ENCODE results near the gene BCL11A. TPM values are rescaled to one million over a fixed set of nuclear protein-coding genes. Genes with fewer than 3 reads are reported as not detected.

Gene BCL11A
- total RNA-seq, 1 experiment from 2014 or later = 91.4 TPM

GRCh38 chr2:60538101-60538500 lies 15.4 kb downstream of the BCL11A start:
- Histone ChIP-seq H3K9me3 (ENCODE audit: control insufficient read depth, low read depth, low read length) (no peaks in the 10 kb centered on the region), H3T11ph (ENCODE audit: low read length) (no peak overlapping the region), H2BK5ac (ENCODE audit: insufficient read length, low read length) (no peak overlapping the region), H2BK12ac (ENCODE audit: insufficient read length, low read depth, low read length) (no peak overlapping the region), H3K4me2 (ENCODE audit: insufficient read depth, insufficient read length, low read length) (no peak overlapping the region), H4K5ac (ENCODE audit: insufficient read length, low read depth, low read length) (no peak overlapping the region), H3K23ac (ENCODE audit: insufficient read length, low read depth, low read length) (no peak overlapping the region), H2AK5ac (ENCODE audit: insufficient read length, low read length) (no peak overlapping the region), H3K27ac (ENCODE audit: insufficient read length, low read depth, low read length) (no peak overlapping the region), H3K4ac (ENCODE audit: low read depth, low read length) (no peak overlapping the region), H2BK120ac (ENCODE audit: low read depth, low read length, poor library complexity, severe bottlenecking) (no peak overlapping the region), H3K23me2 (ENCODE audit: insufficient read length, low read depth, low read length, poor library complexity, severe bottlenecking) (no peaks in the 10 kb centered on the region), H4K8ac (replicated peaks; ENCODE audit: insufficient read length, low read depth, low read length) (no peak overlapping the region), H4K20me1 (ENCODE audit: control insufficient read depth, insufficient read depth, insufficient read length) (no peaks in the 10 kb centered on the region), H2BK15ac (ENCODE audit: low read depth, low read length) (no peak overlapping the region), H2AFZ (ENCODE audit: low read length) (no peak overlapping the region), H3K9ac (ENCODE audit: extremely low read depth, insufficient read length, low read length) (no peak overlapping the region), H2BK20ac (ENCODE audit: low read depth, low read length, poor library complexity, severe bottlenecking) (no peak overlapping the region), H3K79me2 (ENCODE audit: insufficient read depth, low read length) (peaks cover 2% of the 10 kb centered on the region; the same call in 1 of the 2 replicates), H3K4me1 (ENCODE audit: insufficient read depth, low read length) (peaks cover 29% of the 10 kb centered on the region; the same call in 1 of the 2 replicates), H3K14ac (ENCODE audit: insufficient read depth, low read length) (no peak overlapping the region), H3K27me3 (ENCODE audit: insufficient read depth, low read length) (no peaks in the 10 kb centered on the region), H3K18ac (ENCODE audit: insufficient read length, low read depth, low read length) (no peak overlapping the region), H3K56ac (ENCODE audit: insufficient read length, low read depth, low read length) (no peak overlapping the region), H4K91ac (ENCODE audit: insufficient read length, low read depth, low read length) (no peak overlapping the region), H3K79me1 (ENCODE audit: insufficient read depth, low read depth, low read length, poor library complexity, severe bottlenecking) (peaks cover 15% of the 10 kb centered on the region)
- no CpG with 5 or more reads among the region's 9 CpGs for WGBS (ENCODE audit: extremely low coverage, insufficient read length, low lambda C conversion rate)
- Mint-ChIP-seq H3K4me1 (peaks cover 86% of the 10 kb centered on the region in 2 experiments), H3K27ac (peak overlapping the region; percentile 49 to 81 (median 74); a peak in 3 of 7 replicates), H3K36me3 (ENCODE audit: insufficient read depth in 1 of 3, low read depth in 3 of 3) (peaks cover 1 to 33% (median 23%) of the 10 kb centered on the region in 3 experiments; a peak in 5 of 7 replicates), H3K4me3 (no peak overlapping the region), H3K27me3 (ENCODE audit: low read depth) (no peaks in the 10 kb centered on the region), H3K9me3 (no peaks in the 10 kb centered on the region)
- no peak for TF ChIP-seq CTCF (conservative IDR thresholded peaks at IDR 0.05)
- no peak for DNase-seq
